GM21390 (cell line): Measurements from ENCODE around the gene PARD3B.
"Not testable (repeated sequence)": the region's sequence is repeated elsewhere in the genome, so short reads cannot be mapped to it uniquely, and the experiment has no call there.

Experiments
- ATAC-seq: cut with Tn5 transposase; IDR thresholded peaks from one replicate; pipeline ENCODE4 v1.9.1; 2021; ENCODE audit not compliant: unreplicated experiment

Gene PARD3B

GRCh38 chr2:205218056-205218455, 672.8 kb downstream of the PARD3B start:
- no peak for ATAC-seq

- not testable (repeated sequence) for ATAC-seq
These were observed 673.5 kb downstream of the PARD3B start for GRCh38 chr2:205218816-205219215.

- ATAC-seq: no peak
These were observed 675.3 kb downstream of the PARD3B start for GRCh38 chr2:205220559-205220958.

- no peak for ATAC-seq
These were observed 686.8 kb downstream of the PARD3B start for GRCh38 chr2:205232086-205232485.

- no peak for ATAC-seq
These were observed 690.2 kb downstream of the PARD3B start for GRCh38 chr2:205235434-205235833.

GRCh38 chr2:205237524-205237923, 692.2 kb downstream of the PARD3B start:
- ATAC-seq: no peak

- ATAC-seq: no peak
These were observed 699.7 kb downstream of the PARD3B start for GRCh38 chr2:205245001-205245400.

- no peak for ATAC-seq
These were observed 700.4 kb downstream of the PARD3B start for GRCh38 chr2:205245652-205246051.

- no peak for ATAC-seq
These were observed 713.8 kb downstream of the PARD3B start for GRCh38 chr2:205259121-205259520.

- no peak for ATAC-seq
These were observed 716.3 kb downstream of the PARD3B start for GRCh38 chr2:205261516-205262020.

- ATAC-seq: no peak
These were observed 722.0 kb downstream of the PARD3B start for GRCh38 chr2:205267323-205267722.

- ATAC-seq: no peak
These were observed 725.4 kb downstream of the PARD3B start for GRCh38 chr2:205270689-205271088.

GRCh38 chr2:205273148-205273547, 727.9 kb downstream of the PARD3B start:
- ATAC-seq: no peak

- ATAC-seq: no peak
These were observed 728.4 kb downstream of the PARD3B start for GRCh38 chr2:205273627-205274026.

- no peak for ATAC-seq
These were observed 729.5 kb downstream of the PARD3B start for GRCh38 chr2:205274801-205275200.

GRCh38 chr2:205276116-205276777, 731.0 kb downstream of the PARD3B start:
- ATAC-seq: no peak

- no peak for ATAC-seq
These were observed 735.4 kb downstream of the PARD3B start for GRCh38 chr2:205280596-205281236.

- ATAC-seq: no peak
These were observed 738.5 kb downstream of the PARD3B start for GRCh38 chr2:205283736-205284270.

GRCh38 chr2:205284334-205284733, 739.1 kb downstream of the PARD3B start:
- ATAC-seq: no peak

- ATAC-seq: no peak
These were observed 742.0 kb downstream of the PARD3B start for GRCh38 chr2:205287316-205287715.

GRCh38 chr2:205288686-205289085, 743.4 kb downstream of the PARD3B start:
- no peak for ATAC-seq

GRCh38 chr2:205290299-205290698, 745.0 kb downstream of the PARD3B start:
- ATAC-seq: no peak
